ENCODE data around the gene CPXM2. TPM values are rescaled to one million over a fixed set of nuclear protein-coding genes. Genes with fewer than 3 reads are reported as not detected.

Gene CPXM2
- total RNA-seq, 1 experiment from 2014 or later, result not detected

DNA sequence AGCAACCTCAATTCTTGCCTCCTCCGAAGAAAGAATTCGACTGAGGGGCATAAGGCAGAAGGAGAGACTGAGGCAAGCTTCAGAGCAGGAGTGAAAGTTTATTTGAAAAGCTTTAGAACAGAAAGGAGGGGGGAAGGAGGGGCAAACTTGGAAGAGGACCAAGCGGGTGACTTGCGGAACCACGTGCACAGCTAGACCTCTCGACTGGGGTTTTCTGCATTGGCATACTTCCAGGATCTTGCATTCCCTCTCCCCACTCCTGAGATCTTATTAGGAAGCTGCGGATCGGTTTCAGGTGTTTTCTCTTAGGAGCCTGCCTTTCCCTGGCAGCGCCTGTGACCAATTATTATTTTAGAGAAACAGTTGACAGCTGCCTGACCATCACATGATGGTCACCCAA lies 20.3 kb upstream of the CPXM2 start:
- H3K27me3 Mint-ChIP-seq (ENCODE audit: insufficient read depth, unreplicated experiment), result peaks cover 43% of the 10 kb centered on the region
- H3K4me3 Mint-ChIP-seq (ENCODE audit: unreplicated experiment), result no peak overlapping the region
- no peak for TF ChIP-seq CTCF (IDR thresholded peaks at IDR 0.05; ENCODE audit: insufficient read depth in 1 of 2, low read depth in 1 of 2, low read length in 1 of 2, severe bottlenecking in 1 of 2, unreplicated experiment in 1 of 2)
- ChIA-PET CTCF (no interaction called here), POLR2A (no interaction called here)
- BruUV-seq (replicated peaks), result no TSS peak
- no peaks in the 10 kb centered on the region for H3K9me3 Mint-ChIP-seq (ENCODE audit: unreplicated experiment)
- no peak overlapping the region for H3K27ac Mint-ChIP-seq (ENCODE audit: unreplicated experiment)
- no peaks in the 10 kb centered on the region for H3K36me3 Mint-ChIP-seq (ENCODE audit: insufficient read depth, unreplicated experiment)
- no peaks in the 10 kb centered on the region for H3K4me1 ChIP-seq
- H3K36me3 ChIP-seq (ENCODE audit: control insufficient read depth, insufficient read depth, low read length), result no peaks in the 10 kb centered on the region
- no peak overlapping the region for H3K4me3 ChIP-seq (ENCODE audit: low read depth, low read length)
- intact Hi-C loops (cut with micrococcal nuclease; ENCODE audit: unreplicated experiment), result no loop called here
- DNase-seq, result no peak
- no peaks in the 10 kb centered on the region for H3K27me3 ChIP-seq (replicated peaks; ENCODE audit: control insufficient read depth, insufficient read depth, low read length)
- H3K4me1 Mint-ChIP-seq (ENCODE audit: low read depth, unreplicated experiment), result no peaks in the 10 kb centered on the region
- no peaks in the 10 kb centered on the region for H3K9me3 ChIP-seq

DNA sequence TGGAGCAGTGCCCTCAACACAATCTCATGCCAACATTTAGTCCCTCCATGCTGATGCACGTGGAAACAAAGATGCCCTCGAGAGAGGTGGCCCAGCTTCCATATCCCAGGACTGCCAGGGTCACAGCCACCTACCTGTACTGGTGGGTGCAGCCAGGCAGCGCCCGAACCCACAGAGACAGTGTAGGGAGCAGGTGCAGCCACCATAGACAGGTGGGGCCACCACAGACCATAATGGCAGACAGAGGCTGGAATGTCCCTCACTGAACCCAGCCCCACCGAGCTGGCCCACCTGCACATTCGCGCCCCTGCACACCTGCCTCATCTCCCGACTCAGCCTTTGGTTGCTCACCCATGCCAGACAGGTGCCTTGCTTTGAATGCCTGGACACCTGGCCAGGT lies 18.3 kb upstream of the CPXM2 start:
- intact Hi-C loops (cut with micrococcal nuclease; ENCODE audit: unreplicated experiment), result no loop called here
- Histone ChIP-seq H3K36me3 (ENCODE audit: control insufficient read depth, insufficient read depth, low read length) (no peaks in the 10 kb centered on the region), H3K4me3 (ENCODE audit: low read depth, low read length) (no peak overlapping the region), H3K4me1 (no peaks in the 10 kb centered on the region), H3K27me3 (replicated peaks; ENCODE audit: control insufficient read depth, insufficient read depth, low read length) (no peaks in the 10 kb centered on the region), H3K9me3 (no peaks in the 10 kb centered on the region)
- no peak for DNase-seq
- Mint-ChIP-seq H3K9me3 (ENCODE audit: unreplicated experiment) (no peaks in the 10 kb centered on the region), H3K36me3 (ENCODE audit: insufficient read depth, unreplicated experiment) (no peaks in the 10 kb centered on the region), H3K27me3 (ENCODE audit: insufficient read depth, unreplicated experiment) (peaks cover 46% of the 10 kb centered on the region), H3K27ac (ENCODE audit: unreplicated experiment) (no peak overlapping the region), H3K4me3 (ENCODE audit: unreplicated experiment) (no peak overlapping the region), H3K4me1 (ENCODE audit: low read depth, unreplicated experiment) (no peaks in the 10 kb centered on the region)
- no TSS peak for BruUV-seq (replicated peaks)
- ChIA-PET CTCF (no interaction called here), POLR2A (no interaction called here)
- TF ChIP-seq CTCF (IDR thresholded peaks at IDR 0.05; ENCODE audit: insufficient read depth in 1 of 2, low read depth in 1 of 2, low read length in 1 of 2, severe bottlenecking in 1 of 2, unreplicated experiment in 1 of 2), result no peak

DNA sequence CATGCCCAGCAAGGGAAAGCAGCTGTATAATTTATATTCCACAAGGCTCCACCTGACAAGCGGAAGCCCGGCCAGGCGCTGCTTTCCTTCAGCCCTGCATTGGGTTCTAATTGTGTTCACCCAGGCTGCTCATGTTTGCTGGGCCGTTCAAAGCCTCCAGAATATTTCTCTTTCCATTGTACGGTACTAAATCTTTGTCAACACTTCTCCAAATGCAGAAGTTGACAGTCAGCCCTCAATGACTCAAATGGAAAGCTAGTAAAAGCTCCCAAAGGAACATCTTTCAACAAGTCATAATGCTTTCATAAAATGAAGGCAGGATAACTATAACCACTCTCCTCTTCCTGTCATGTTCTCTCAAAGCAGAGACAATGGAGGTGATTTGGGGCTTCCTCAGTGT lies 17.8 kb upstream of the CPXM2 start:
- Mint-ChIP-seq H3K27ac (ENCODE audit: unreplicated experiment) (no peak overlapping the region), H3K9me3 (ENCODE audit: unreplicated experiment) (no peaks in the 10 kb centered on the region), H3K4me1 (ENCODE audit: low read depth, unreplicated experiment) (no peaks in the 10 kb centered on the region), H3K27me3 (ENCODE audit: insufficient read depth, unreplicated experiment) (peaks cover 42% of the 10 kb centered on the region), H3K4me3 (ENCODE audit: unreplicated experiment) (no peak overlapping the region), H3K36me3 (ENCODE audit: insufficient read depth, unreplicated experiment) (no peaks in the 10 kb centered on the region)
- Histone ChIP-seq H3K4me1 (no peaks in the 10 kb centered on the region), H3K4me3 (ENCODE audit: low read depth, low read length) (no peak overlapping the region), H3K27me3 (replicated peaks; ENCODE audit: control insufficient read depth, insufficient read depth, low read length) (no peaks in the 10 kb centered on the region), H3K9me3 (no peaks in the 10 kb centered on the region), H3K36me3 (ENCODE audit: control insufficient read depth, insufficient read depth, low read length) (no peaks in the 10 kb centered on the region)
- POLR2A ChIA-PET, result no interaction called here
- TF ChIP-seq CTCF (IDR thresholded peaks at IDR 0.05; ENCODE audit: insufficient read depth in 1 of 2, low read depth in 1 of 2, low read length in 1 of 2, severe bottlenecking in 1 of 2, unreplicated experiment in 1 of 2), result no peak
- no peak for DNase-seq
- intact Hi-C loops (cut with micrococcal nuclease; ENCODE audit: unreplicated experiment), result no loop called here
- CTCF ChIA-PET, result no interaction called here
- no TSS peak for BruUV-seq (replicated peaks)

All from Caco-2 (cell line).